Cortex of kidney (tissue), 1 donor: Measurements from ENCODE around the gene NUMA1.

Experiments used
- DNase-seq: peaks from one replicate; lab custom pipeline; 2025; lab: John Stamatoyannopoulos, UW

The NUMA1 gene

GRCh38 chr11:72001834-72002591 is 78.3 kb downstream of the NUMA1 start:
- DNase-seq: no peak

GRCh38 chr11:72001285-72001684 is 79.1 kb downstream of the NUMA1 start:
- no peak for DNase-seq

- DNase-seq: no peak
These were observed 80.0 kb downstream of the NUMA1 start for GRCh38 chr11:72000202-72000867.

GRCh38 chr11:71999798-72000197 is 80.5 kb downstream of the NUMA1 start:
- no peak for DNase-seq

- DNase-seq: no peak
These were observed 81.0 kb downstream of the NUMA1 start for GRCh38 chr11:71999362-71999761.

GRCh38 chr11:71998649-71999310 is 81.6 kb downstream of the NUMA1 start, which contains the start of gene IL18BP:
Gene IL18BP (plus strand): TSS chr11:71998909. CDS start chr11:71999985, 1,076 bp downstream.
- DNase-seq: no peak

GRCh38 chr11:71998061-71998460 is 82.3 kb downstream of the NUMA1 start:
- no peak for DNase-seq

- no peak for DNase-seq
These were observed 82.7 kb downstream of the NUMA1 start for GRCh38 chr11:71997594-71997993.

- no peak for DNase-seq
These were observed 83.4 kb downstream of the NUMA1 start for GRCh38 chr11:71996946-71997345.

- no peak for DNase-seq
These were observed 83.8 kb downstream of the NUMA1 start for GRCh38 chr11:71996517-71996916.

GRCh38 chr11:71995726-71996291 is 84.5 kb downstream of the NUMA1 start:
- DNase-seq: no peak

GRCh38 chr11:71994786-71995185 is 85.6 kb downstream of the NUMA1 start:
- DNase-seq: no peak

- no peak for DNase-seq
These were observed 88.1 kb downstream of the NUMA1 start for GRCh38 chr11:71992136-71992730.

GRCh38 chr11:71991494-71991893 is 88.8 kb downstream of the NUMA1 start:
- DNase-seq: no peak

GRCh38 chr11:71990701-71991100 is 89.6 kb downstream of the NUMA1 start:
- no peak for DNase-seq

- DNase-seq: no peak
These were observed 92.3 kb downstream of the NUMA1 start for GRCh38 chr11:71988050-71988449.

- DNase-seq: no peak
These were observed 92.8 kb downstream of the NUMA1 start for GRCh38 chr11:71987521-71987920.

- DNase-seq: no peak
These were observed 94.2 kb downstream of the NUMA1 start for GRCh38 chr11:71986131-71986530.

- DNase-seq: no peak
These were observed 100.7 kb downstream of the NUMA1 start for GRCh38 chr11:71979602-71980001.

GRCh38 chr11:71979094-71979493 is 101.2 kb downstream of the NUMA1 start:
- no peak for DNase-seq

GRCh38 chr11:71977743-71978418 is 102.5 kb downstream of the NUMA1 start:
- no peak for DNase-seq

- no peak for DNase-seq
These were observed 103.3 kb downstream of the NUMA1 start for GRCh38 chr11:71977090-71977489.
